Ascending aorta (tissue), 2 donors: Measurements from ENCODE around the gene SNX33. TPM values are rescaled to one million over a fixed set of nuclear protein-coding genes. Genes with fewer than 3 reads are reported as not detected.
"Not testable (repeated sequence)": the region's sequence is repeated elsewhere in the genome, so short reads cannot be mapped to it uniquely, and the experiment has no call there.

Source experiments
- DNase-seq, 2 donors: peaks; one replicate each; pipeline ENCODE4 v3.0.0-alpha.2; 2019; ENCODE audit warnings: low spot score in 2 of 2
- H3K27ac ChIP-seq, 2 donors: fragments of 200-600 bp; sonication (generic); one replicate each; pipeline ENCODE4 v1.5.1; 2016 to 2017; ENCODE audit warnings: mild to moderate bottlenecking in 1 of 2
- H3K27me3 ChIP-seq: fragments of 200-600 bp; sonication (generic); one replicate; pipeline ENCODE4 v1.5.1; 2017
- H3K36me3 ChIP-seq, 2 donors: fragments of 200-600 bp; sonication (generic); one replicate each; pipeline ENCODE4 v1.5.1; 2016
- H3K4me1 ChIP-seq, 2 donors: fragments of 200-600 bp; sonication (generic); one replicate each; pipeline ENCODE4 v1.5.1; 2016 to 2017; ENCODE audit warnings: mild to moderate bottlenecking in 1 of 2
- H3K4me3 ChIP-seq, 2 donors: fragments of 200-600 bp; sonication (generic); one replicate each; pipeline ENCODE4 v1.5.1; 2016 to 2017; ENCODE audit warnings: mild to moderate bottlenecking in 1 of 2
- H3K9me3 ChIP-seq, 2 donors: fragments of 200-600 bp; sonication (generic); one replicate each; pipeline ENCODE4 v1.5.1; 2016
- intact Hi-C: fragments of 100-400 bp; cut with DNase I; formaldehyde crosslinking; loops from one replicate; pipeline ENCODE4 v1.15.1; 2023
- total RNA-seq: library from RNA; depleted of rRNA; stranded (reverse); fragments of >200 nt; gene quantifications from one replicate; pipeline ENCODE4 v1.1.0, GENCODE V29; 2016
- TF ChIP-seq, protein P1 (sequence below), 3 experiments: fragments of 200-600 bp in 2 of 3; fragments of 450-650 bp in 1 of 3; sonication (generic) in 2 of 3; IDR thresholded peaks; one replicate each; pipeline ENCODE4 v1.5.1; 2016 to 2019; ENCODE audit warnings: antibody characterized with exemption in 3 of 3, mild to moderate bottlenecking in 1 of 3, moderate library complexity in 1 of 3

SNX33 gene
- total RNA-seq, 1 donor from 2014 or later, result 53.5 TPM

DNA sequence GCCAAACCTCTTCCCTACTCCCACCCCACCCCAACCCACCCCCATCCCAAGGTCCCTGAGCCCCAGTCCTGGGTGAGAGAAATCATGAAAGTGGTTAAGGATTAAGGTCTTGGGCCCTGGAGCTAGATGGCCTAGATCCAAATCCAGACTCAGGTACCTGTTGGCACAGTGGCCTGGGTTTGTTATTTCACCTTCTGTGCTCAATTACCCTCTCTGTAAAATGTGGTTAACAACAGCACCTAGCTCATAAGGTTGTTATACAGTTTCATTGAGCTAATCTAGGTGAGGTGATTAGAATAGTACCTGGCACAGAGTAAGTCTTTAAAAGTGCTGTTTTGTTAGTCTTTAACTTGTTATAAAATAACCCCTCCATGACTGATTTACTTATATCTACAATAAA is 15.8 kb upstream of the SNX33 start:
- Histone ChIP-seq H3K9me3 (no peaks in the 10 kb centered on the region), H3K27me3 (no peaks in the 10 kb centered on the region), H3K4me1 (peaks cover 0 to 6% of the 10 kb centered on the region in 2 donors), H3K36me3 (peaks cover 0 to 2% of the 10 kb centered on the region in 2 donors), H3K4me3 (no peak overlapping the region), H3K27ac (no peak overlapping the region)
- DNase-seq, result no peak
- TF ChIP-seq, protein P1, sequence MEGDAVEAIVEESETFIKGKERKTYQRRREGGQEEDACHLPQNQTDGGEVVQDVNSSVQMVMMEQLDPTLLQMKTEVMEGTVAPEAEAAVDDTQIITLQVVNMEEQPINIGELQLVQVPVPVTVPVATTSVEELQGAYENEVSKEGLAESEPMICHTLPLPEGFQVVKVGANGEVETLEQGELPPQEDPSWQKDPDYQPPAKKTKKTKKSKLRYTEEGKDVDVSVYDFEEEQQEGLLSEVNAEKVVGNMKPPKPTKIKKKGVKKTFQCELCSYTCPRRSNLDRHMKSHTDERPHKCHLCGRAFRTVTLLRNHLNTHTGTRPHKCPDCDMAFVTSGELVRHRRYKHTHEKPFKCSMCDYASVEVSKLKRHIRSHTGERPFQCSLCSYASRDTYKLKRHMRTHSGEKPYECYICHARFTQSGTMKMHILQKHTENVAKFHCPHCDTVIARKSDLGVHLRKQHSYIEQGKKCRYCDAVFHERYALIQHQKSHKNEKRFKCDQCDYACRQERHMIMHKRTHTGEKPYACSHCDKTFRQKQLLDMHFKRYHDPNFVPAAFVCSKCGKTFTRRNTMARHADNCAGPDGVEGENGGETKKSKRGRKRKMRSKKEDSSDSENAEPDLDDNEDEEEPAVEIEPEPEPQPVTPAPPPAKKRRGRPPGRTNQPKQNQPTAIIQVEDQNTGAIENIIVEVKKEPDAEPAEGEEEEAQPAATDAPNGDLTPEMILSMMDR (IDR thresholded peaks at IDR 0.05), result no peak
- intact Hi-C loops, result no loop called here

DNA sequence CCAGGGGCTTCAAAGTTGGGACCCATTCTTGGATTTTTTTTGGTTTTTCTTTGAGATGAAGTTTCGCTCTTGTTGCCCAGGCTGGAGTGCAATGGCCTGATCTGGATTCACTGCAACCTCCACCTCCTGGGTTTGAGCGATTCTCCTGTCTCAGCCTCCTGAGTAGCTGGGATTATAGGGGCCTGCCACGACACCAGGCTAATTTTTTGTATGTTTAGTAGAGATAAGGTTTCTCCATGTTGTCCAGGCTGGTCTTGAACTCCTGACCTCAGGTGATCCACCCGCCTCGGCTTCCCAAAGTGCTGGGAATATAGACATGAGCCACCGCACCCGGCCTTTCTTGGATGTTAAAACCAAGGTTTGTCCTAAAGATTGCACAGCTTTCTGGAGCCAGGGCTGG is 13.8 kb upstream of the SNX33 start:
- H3K4me3 ChIP-seq, H3K9me3 ChIP-seq, H3K36me3 ChIP-seq, DNase-seq, H3K27me3 ChIP-seq, intact Hi-C loops, H3K27ac ChIP-seq: not testable (repeated sequence)
- peaks cover 9 to 23% of the 10 kb centered on the region in 2 donors for H3K4me1 ChIP-seq

DNA sequence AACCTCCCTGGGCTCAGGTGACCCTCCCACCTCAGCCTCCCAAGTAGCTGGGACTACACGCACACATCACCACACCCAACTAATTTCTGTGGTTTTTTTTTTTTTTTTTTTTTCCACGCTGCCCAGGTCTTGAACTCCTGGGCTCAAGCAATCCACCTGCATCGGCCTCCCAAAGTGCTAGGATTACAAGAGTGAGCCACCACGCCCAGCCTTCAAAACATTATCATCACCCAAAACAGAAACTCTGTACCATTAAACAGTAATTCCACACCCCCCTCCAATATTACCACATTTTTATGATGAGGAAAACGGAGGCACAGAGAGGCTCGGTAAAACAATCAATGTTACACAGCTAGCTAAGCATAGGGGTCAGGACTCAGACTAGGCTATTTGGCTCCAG is 11.7 kb upstream of the SNX33 start:
- DNase-seq, result no peak

DNA sequence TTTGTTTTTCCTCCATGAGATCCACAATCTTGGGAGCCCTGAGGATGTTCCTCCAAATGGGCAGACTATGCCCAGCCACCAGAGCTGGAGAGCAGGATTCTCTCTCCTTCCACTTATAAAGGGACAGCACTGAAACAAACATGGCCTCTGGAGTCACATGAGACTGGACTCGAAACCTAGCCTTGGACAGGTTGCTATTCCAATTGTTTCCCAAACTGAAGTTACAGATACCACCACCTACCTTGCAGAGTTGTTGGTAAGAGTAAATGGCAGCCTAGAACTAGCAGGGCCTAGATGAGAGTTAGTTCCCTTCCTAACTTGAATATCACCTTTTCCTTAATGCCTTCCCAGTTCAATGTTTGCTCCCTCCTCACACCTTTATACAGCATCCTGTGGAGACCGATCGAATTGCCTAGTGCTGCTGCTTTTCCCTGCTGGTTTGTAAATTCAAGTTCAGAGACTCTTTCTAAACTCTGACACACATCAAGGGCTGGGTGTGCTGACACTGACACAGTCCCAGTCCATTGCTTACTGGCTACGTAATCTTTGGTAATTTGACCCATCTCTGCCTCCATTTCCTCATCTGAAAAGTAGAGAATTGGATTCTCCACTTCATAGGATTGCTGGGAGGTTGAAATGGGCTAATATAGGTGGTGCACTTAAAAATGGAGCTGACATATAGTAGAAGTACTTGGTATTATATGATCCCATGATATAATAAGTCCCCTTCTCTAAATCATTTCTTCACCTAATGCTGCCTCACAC is 10.3 kb upstream of the SNX33 start:
- peak overlapping the region; percentile 88 to 95 for H3K27ac ChIP-seq
- H3K9me3 ChIP-seq, result no peaks in the 10 kb centered on the region
- no peak for DNase-seq
- peaks cover 0 to 3% of the 10 kb centered on the region in 2 donors for H3K36me3 ChIP-seq
- intact Hi-C loops, result loop anchor here (2.0 to 5.0 kb wide), 3 partner anchors 13 to 165 kb away; partner anchors contain the start of gene SNUPN
- TF ChIP-seq, protein P1 (IDR thresholded peaks at IDR 0.05), result no peak
- no peaks in the 10 kb centered on the region for H3K27me3 ChIP-seq
- H3K4me1 ChIP-seq, result peaks cover 9 to 32% of the 10 kb centered on the region in 2 donors
- H3K4me3 ChIP-seq, result peak overlapping the region in 1 of 2 donors; percentile 82

More for the DNA sequence above, 11.7 kb upstream of the SNX33 start:
- Histone ChIP-seq H3K27ac (no peak overlapping the region), H3K36me3 (peaks cover 0 to 3% of the 10 kb centered on the region in 2 donors), H3K4me3 (no peak overlapping the region), H3K9me3 (no peaks in the 10 kb centered on the region), H3K27me3 (no peaks in the 10 kb centered on the region), H3K4me1 (peaks cover 9 to 30% of the 10 kb centered on the region in 2 donors)
- TF ChIP-seq, protein P1 (IDR thresholded peaks at IDR 0.05), result no peak
- intact Hi-C loops, result loop anchor here (5.0 kb wide), 2 partner anchors 36 to 166 kb away; no protein-coding TSS in a partner anchor

DNA sequence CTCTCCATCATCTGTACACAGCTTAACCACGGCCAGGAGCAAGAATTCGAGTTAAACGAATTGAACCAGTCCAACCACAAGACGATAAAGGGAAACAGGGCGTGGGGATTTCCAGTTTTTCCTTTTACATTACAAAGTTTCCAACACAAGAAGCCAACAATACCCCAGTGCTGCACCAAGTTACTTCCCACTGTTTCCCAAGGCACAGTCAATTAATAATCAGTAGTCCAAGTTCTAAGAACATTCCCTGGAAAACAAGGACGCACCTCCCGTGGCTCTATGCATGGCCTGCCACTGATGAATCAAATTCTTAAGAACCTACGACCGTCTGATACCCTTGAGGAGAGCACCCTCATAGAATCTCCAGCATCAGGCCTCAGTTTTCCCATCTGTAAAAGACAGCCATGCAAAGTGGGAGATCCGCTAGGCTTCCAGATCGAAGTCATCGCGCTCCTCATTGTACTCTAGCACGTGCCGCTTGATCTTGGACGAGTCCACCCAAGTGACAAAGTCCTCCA is 8.5 kb upstream of the SNX33 start:
- H3K9me3 ChIP-seq, result no peaks in the 10 kb centered on the region
- peak overlapping the region; percentile 82 to 94 for H3K4me3 ChIP-seq
- peaks cover 0 to 3% of the 10 kb centered on the region in 2 donors for H3K36me3 ChIP-seq
- intact Hi-C loops, result loop anchor here (2.0 to 5.0 kb wide), 3 partner anchors 14 to 163 kb away; partner anchors contain the start of gene SNUPN
- no peaks in the 10 kb centered on the region for H3K27me3 ChIP-seq
- TF ChIP-seq, protein P1 (IDR thresholded peaks at IDR 0.05), result no peak
- H3K27ac ChIP-seq, result peak overlapping the region; percentile 88 to 95
- DNase-seq, result no peak
- H3K4me1 ChIP-seq, result peaks cover 9 to 32% of the 10 kb centered on the region in 2 donors
